ENCODE results near the gene CDC42EP3.

CDC42EP3 gene

GRCh38 chr2:37656512-37657423, 14.7 kb downstream of the CDC42EP3 start:
- no peak for DNase-seq (ENCODE audit: low spot score)

GRCh38 chr2:37654932-37655841, 16.3 kb downstream of the CDC42EP3 start:
- no peak for DNase-seq (ENCODE audit: low spot score)

GRCh38 chr2:37654419-37654818, 17.0 kb downstream of the CDC42EP3 start:
- no peak for DNase-seq (ENCODE audit: low spot score)

- DNase-seq (ENCODE audit: low spot score): no peak
These were observed 17.6 kb downstream of the CDC42EP3 start for GRCh38 chr2:37653805-37654378.

GRCh38 chr2:37653093-37653492, 18.3 kb downstream of the CDC42EP3 start:
- DNase-seq (ENCODE audit: low spot score): no peak

- DNase-seq (ENCODE audit: low spot score): no peak
These were observed 19.2 kb downstream of the CDC42EP3 start for GRCh38 chr2:37652199-37652640.

GRCh38 chr2:37650548-37651093, 20.8 kb downstream of the CDC42EP3 start:
- DNase-seq (ENCODE audit: low spot score): no peak

- DNase-seq (ENCODE audit: low spot score): no peak
These were observed 21.9 kb downstream of the CDC42EP3 start for GRCh38 chr2:37649518-37649917.

GRCh38 chr2:37648331-37649011, 23.0 kb downstream of the CDC42EP3 start:
- no peak for DNase-seq (ENCODE audit: low spot score)

- no peak for DNase-seq (ENCODE audit: low spot score)
These were observed 23.5 kb downstream of the CDC42EP3 start for GRCh38 chr2:37647971-37648330.

- DNase-seq (ENCODE audit: low spot score): no peak
These were observed 25.6 kb downstream of the CDC42EP3 start for GRCh38 chr2:37645836-37646235.

- no peak for DNase-seq (ENCODE audit: low spot score)
These were observed 26.1 kb downstream of the CDC42EP3 start for GRCh38 chr2:37645362-37645761.

- no peak for DNase-seq (ENCODE audit: low spot score)
These were observed 27.3 kb downstream of the CDC42EP3 start for GRCh38 chr2:37644191-37644590.

- DNase-seq (ENCODE audit: low spot score): no peak
These were observed 27.7 kb downstream of the CDC42EP3 start for GRCh38 chr2:37643730-37644078.

GRCh38 chr2:37642907-37643729, 28.3 kb downstream of the CDC42EP3 start:
- no peak for DNase-seq (ENCODE audit: low spot score)

GRCh38 chr2:37641582-37642171, 29.8 kb downstream of the CDC42EP3 start:
- no peak for DNase-seq (ENCODE audit: low spot score)

GRCh38 chr2:37639631-37640030, 31.8 kb downstream of the CDC42EP3 start:
- no peak for DNase-seq (ENCODE audit: low spot score)

- no peak for DNase-seq (ENCODE audit: low spot score)
These were observed 32.5 kb downstream of the CDC42EP3 start for GRCh38 chr2:37638973-37639372.

GRCh38 chr2:37637985-37638384, 33.5 kb downstream of the CDC42EP3 start:
- no peak for DNase-seq (ENCODE audit: low spot score)

- peak; percentile 17 for DNase-seq (ENCODE audit: low spot score)
These were observed 34.1 kb downstream of the CDC42EP3 start for GRCh38 chr2:37637190-37637860.

Measured in SW480 (cell line).